Astrocyte (in vitro differentiated cells and primary cell): ENCODE results near the gene SLC1A1. TPM values are rescaled to one million over a fixed set of nuclear protein-coding genes. Genes with fewer than 3 reads are reported as not detected.

Experiments used
- DNase-seq: peaks from one replicate; pipeline ENCODE4 v3.0.0-alpha.2; 2010; ENCODE audit warnings: low read depth
- FAIRE-seq: peaks from 2 replicates; lab custom pipeline; 2011; peaks lifted over from hg19 to GRCh38; lab: Jason Lieb, UNC
- H2AFZ ChIP-seq: 2 replicates; pipeline ENCODE4 v1.6.0; 2012; ENCODE audit warnings: low read depth, low read length, inconsistent platforms
- H3K27ac ChIP-seq: 2 replicates; pipeline ENCODE4 v1.5.1; 2011; ENCODE audit warnings: low read depth, low read length, inconsistent platforms
- H3K27me3 ChIP-seq: 2 replicates; pipeline ENCODE4 v1.6.0; 2011; ENCODE audit warnings: low read length, inconsistent platforms; ENCODE audit not compliant: insufficient read depth
- H3K36me3 ChIP-seq: 2 replicates; pipeline ENCODE4 v1.5.1; 2011; ENCODE audit warnings: low read length, inconsistent platforms; ENCODE audit not compliant: insufficient read depth
- H3K4me1 ChIP-seq: 2 replicates; pipeline ENCODE4 v1.5.1; 2011; ENCODE audit warnings: low read length, inconsistent platforms; ENCODE audit not compliant: insufficient read depth
- H3K4me2 ChIP-seq: 2 replicates; pipeline ENCODE4 v1.6.0; 2012; ENCODE audit warnings: low read length, inconsistent platforms
- H3K4me3 ChIP-seq: 2 replicates; pipeline ENCODE4 v1.5.1; 2011; ENCODE audit warnings: low read depth, mild to moderate bottlenecking, low read length, inconsistent platforms; ENCODE audit not compliant: insufficient read depth
- H3K79me2 ChIP-seq: 2 replicates; pipeline ENCODE4 v1.6.0; 2012; ENCODE audit warnings: mild to moderate bottlenecking, low read length, inconsistent platforms; ENCODE audit not compliant: insufficient read depth
- H3K9ac ChIP-seq: 2 replicates; pipeline ENCODE4 v1.6.0; 2012; ENCODE audit warnings: mild to moderate bottlenecking, low read length, inconsistent platforms
- H3K9me3 ChIP-seq: 2 replicates; pipeline ENCODE4 v1.5.1; 2012; ENCODE audit warnings: low read depth, mild to moderate bottlenecking, low read length, inconsistent platforms; ENCODE audit not compliant: insufficient read depth
- H4K20me1 ChIP-seq: 2 replicates; pipeline ENCODE4 v1.6.0; 2012; ENCODE audit warnings: low read length, inconsistent platforms; ENCODE audit not compliant: insufficient read depth
- H3K27ac Mint-ChIP-seq: one replicate; pipeline ENCODE4 v1.8.0; 2021; ENCODE audit warnings: mild to moderate bottlenecking, mixed read lengths; ENCODE audit not compliant: unreplicated experiment
- H3K27me3 Mint-ChIP-seq: one replicate; pipeline ENCODE4 v1.8.0; 2021; ENCODE audit warnings: low read depth, mixed read lengths; ENCODE audit not compliant: unreplicated experiment
- H3K36me3 Mint-ChIP-seq: one replicate; pipeline ENCODE4 v1.8.0; 2021; ENCODE audit warnings: low read depth, mixed read lengths; ENCODE audit not compliant: unreplicated experiment
- H3K4me1 Mint-ChIP-seq: one replicate; pipeline ENCODE4 v1.8.0; 2021; ENCODE audit warnings: low read depth, mixed read lengths; ENCODE audit not compliant: unreplicated experiment
- H3K4me3 Mint-ChIP-seq: one replicate; pipeline ENCODE4 v1.8.0; 2021; ENCODE audit warnings: mild to moderate bottlenecking, moderate library complexity, mixed read lengths; ENCODE audit not compliant: unreplicated experiment
- H3K9me3 Mint-ChIP-seq: one replicate; pipeline ENCODE4 v1.8.0; 2021; ENCODE audit warnings: mild to moderate bottlenecking, mixed read lengths; ENCODE audit not compliant: unreplicated experiment
- EZH2 ChIP-seq: IDR thresholded peaks from 2 replicates; pipeline ENCODE4 v1.6.1; 2012; ENCODE audit warnings: mild to moderate bottlenecking, low read length, inconsistent platforms; ENCODE audit not compliant: insufficient read depth
- total RNA-seq: library from RNA; stranded (reverse); gene quantifications from 2 replicates; pipeline ENCODE4 v1.2.1, GENCODE V29; 2021
- TF ChIP-seq, protein P1 (sequence below): IDR thresholded peaks from 2 replicates; pipeline ENCODE4 v1.5.1; 2011; ENCODE audit warnings: low read depth, mild to moderate bottlenecking, inconsistent platforms, low read length, moderate library complexity; ENCODE audit not compliant: insufficient read depth

Gene SLC1A1
- total RNA-seq, 1 donor from 2014 or later, result 6.7 TPM

DNA sequence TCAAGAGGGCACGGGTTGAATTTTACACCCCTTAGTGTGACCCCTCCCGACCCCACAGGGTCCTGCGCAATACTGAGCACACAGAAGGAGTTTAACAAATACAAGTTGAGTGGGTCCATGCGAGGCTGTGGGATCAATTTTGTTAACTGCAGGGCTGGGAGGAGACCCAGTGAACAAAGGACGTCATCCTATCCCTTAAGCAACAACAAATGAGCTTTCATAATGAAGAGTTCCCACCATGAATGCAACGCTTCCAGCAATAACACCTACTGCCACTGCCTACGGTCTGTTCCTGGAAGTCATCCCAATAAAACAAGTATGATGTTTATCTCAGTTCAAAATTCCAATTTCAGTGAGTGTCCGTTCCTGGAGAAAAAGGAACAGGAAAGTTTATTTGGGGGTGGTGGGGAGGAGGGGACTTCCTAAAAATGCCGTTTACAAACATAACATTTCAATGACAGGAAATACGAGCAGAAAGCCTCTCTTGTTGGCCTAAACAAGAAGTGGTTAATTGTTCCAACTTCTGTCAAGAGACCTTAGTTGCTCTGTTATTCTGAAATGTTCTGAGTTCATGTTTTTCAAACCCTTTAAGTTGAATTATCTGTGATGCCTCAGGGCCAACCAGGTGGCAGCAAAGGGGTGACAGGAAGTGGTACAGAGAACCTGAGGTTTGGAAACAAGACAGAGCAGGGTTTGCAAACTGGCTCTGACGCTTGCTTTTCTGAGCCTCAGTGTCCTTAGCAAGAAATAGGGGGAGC, 106.1 kb downstream of the SLC1A1 start:
- DNase-seq (no peak), FAIRE-seq (no peak)
- no peak overlapping the region for H3K27ac Mint-ChIP-seq
- Histone ChIP-seq H3K27ac (no peak overlapping the region), H3K4me1 (no peaks in the 10 kb centered on the region), H2AFZ (peak overlapping the region; percentile 7), H3K4me2 (no peak overlapping the region), H3K9me3 (no peaks in the 10 kb centered on the region), H3K27me3 (no peaks in the 10 kb centered on the region), H3K36me3 (no peaks in the 10 kb centered on the region), H3K4me3 (no peak overlapping the region), H3K79me2 (no peaks in the 10 kb centered on the region), H4K20me1 (no peaks in the 10 kb centered on the region), H3K9ac (no peak overlapping the region)
- H3K36me3 Mint-ChIP-seq, result peaks cover 5% of the 10 kb centered on the region
- peaks cover 3% of the 10 kb centered on the region for H3K9me3 Mint-ChIP-seq
- H3K4me1 Mint-ChIP-seq, result peaks cover 14% of the 10 kb centered on the region
- TF ChIP-seq EZH2, result no peak
- TF ChIP-seq, protein P1, sequence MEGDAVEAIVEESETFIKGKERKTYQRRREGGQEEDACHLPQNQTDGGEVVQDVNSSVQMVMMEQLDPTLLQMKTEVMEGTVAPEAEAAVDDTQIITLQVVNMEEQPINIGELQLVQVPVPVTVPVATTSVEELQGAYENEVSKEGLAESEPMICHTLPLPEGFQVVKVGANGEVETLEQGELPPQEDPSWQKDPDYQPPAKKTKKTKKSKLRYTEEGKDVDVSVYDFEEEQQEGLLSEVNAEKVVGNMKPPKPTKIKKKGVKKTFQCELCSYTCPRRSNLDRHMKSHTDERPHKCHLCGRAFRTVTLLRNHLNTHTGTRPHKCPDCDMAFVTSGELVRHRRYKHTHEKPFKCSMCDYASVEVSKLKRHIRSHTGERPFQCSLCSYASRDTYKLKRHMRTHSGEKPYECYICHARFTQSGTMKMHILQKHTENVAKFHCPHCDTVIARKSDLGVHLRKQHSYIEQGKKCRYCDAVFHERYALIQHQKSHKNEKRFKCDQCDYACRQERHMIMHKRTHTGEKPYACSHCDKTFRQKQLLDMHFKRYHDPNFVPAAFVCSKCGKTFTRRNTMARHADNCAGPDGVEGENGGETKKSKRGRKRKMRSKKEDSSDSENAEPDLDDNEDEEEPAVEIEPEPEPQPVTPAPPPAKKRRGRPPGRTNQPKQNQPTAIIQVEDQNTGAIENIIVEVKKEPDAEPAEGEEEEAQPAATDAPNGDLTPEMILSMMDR, result no peak
- no peak overlapping the region for H3K4me3 Mint-ChIP-seq
- peaks cover 2% of the 10 kb centered on the region for H3K27me3 Mint-ChIP-seq

DNA sequence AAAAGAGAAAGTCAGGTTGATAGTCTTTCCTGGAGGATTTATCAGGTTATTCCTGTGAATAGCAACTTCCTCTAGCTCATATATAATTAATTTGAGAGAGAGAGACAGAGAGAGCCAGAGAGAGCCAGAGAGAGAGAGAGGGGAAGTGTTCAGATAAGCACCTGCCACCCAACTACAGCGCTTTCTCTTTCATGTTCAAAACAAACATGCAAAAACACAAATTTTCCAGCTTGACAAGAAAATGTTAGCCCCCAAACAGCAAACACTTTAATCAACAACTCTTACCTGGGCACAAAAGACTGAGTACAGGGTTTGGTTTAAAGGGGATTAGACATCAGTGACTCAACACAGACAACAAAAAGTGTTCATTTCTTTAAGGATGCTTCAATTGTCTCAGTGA, 110.1 kb downstream of the SLC1A1 start:
- Mint-ChIP-seq H3K9me3 (peaks cover 3% of the 10 kb centered on the region), H3K27ac (no peak overlapping the region), H3K27me3 (peaks cover 2% of the 10 kb centered on the region), H3K4me1 (no peaks in the 10 kb centered on the region), H3K4me3 (no peak overlapping the region), H3K36me3 (peaks cover 5% of the 10 kb centered on the region)
- Histone ChIP-seq H3K79me2 (no peaks in the 10 kb centered on the region), H3K4me1 (no peaks in the 10 kb centered on the region), H2AFZ (no peak overlapping the region), H3K9me3 (no peaks in the 10 kb centered on the region), H3K27ac (no peak overlapping the region), H3K4me3 (no peak overlapping the region), H3K27me3 (no peaks in the 10 kb centered on the region), H3K4me2 (no peak overlapping the region), H3K36me3 (no peaks in the 10 kb centered on the region), H3K9ac (no peak overlapping the region), H4K20me1 (no peaks in the 10 kb centered on the region)
- TF ChIP-seq EZH2, result no peak
- TF ChIP-seq, protein P1, result no peak
- DNase-seq, result no peak
- no peak for FAIRE-seq

- H3K36me3 Mint-ChIP-seq, result peaks cover 3% of the 10 kb centered on the region
- no peak overlapping the region for H3K27ac Mint-ChIP-seq
- no peak overlapping the region for H3K4me3 Mint-ChIP-seq
- Histone ChIP-seq H3K79me2 (no peaks in the 10 kb centered on the region), H3K9ac (no peak overlapping the region), H3K27me3 (no peaks in the 10 kb centered on the region), H3K4me3 (no peak overlapping the region), H3K4me1 (no peaks in the 10 kb centered on the region), H3K4me2 (no peak overlapping the region), H2AFZ (no peak overlapping the region), H4K20me1 (no peaks in the 10 kb centered on the region), H3K27ac (no peak overlapping the region), H3K9me3 (no peaks in the 10 kb centered on the region), H3K36me3 (no peaks in the 10 kb centered on the region)
- peaks cover 2% of the 10 kb centered on the region for H3K27me3 Mint-ChIP-seq
- no peak for DNase-seq
- no peaks in the 10 kb centered on the region for H3K4me1 Mint-ChIP-seq
- no peak for FAIRE-seq
- no peak for TF ChIP-seq EZH2
- TF ChIP-seq, protein P1, result no peak
- H3K9me3 Mint-ChIP-seq, result peaks cover 3% of the 10 kb centered on the region
These were observed 113.6 kb downstream of the SLC1A1 start for GRCh38 chr9:4603830-4604229.
